Measurements from ENCODE around the gene TBL1XR1. TPM values are rescaled to one million over a fixed set of nuclear protein-coding genes. Genes with fewer than 3 reads are reported as not detected.

The TBL1XR1 gene
- total RNA-seq, 4 donors from 2014 or later = 51.6 to 91.1 (median 66.0) TPM

GRCh38 chr3:177057768-177058167, 139.5 kb downstream of the TBL1XR1 start:
- no peak for DNase-seq (ENCODE audit: low spot score in 2 of 2)
- TF ChIP-seq POLR2A (IDR thresholded peaks at IDR 0.05) (no peak), CTCF (IDR thresholded peaks at IDR 0.05) (no peak)
- H3K4me3 ChIP-seq (ENCODE audit: low read depth, poor library complexity, severe bottlenecking) = no peak overlapping the region
- WGBS, 2 donors = 82 to 83% methylated on average over 4 of the region's 4 CpGs
- intact Hi-C loops (cut with DNase I; ENCODE audit: low total_unique reads) = loop anchor here (10.0 kb wide), 1 partner anchor 137 kb away; the partner anchor contains the start of gene TBL1XR1

GRCh38 chr3:177056927-177057326, 140.4 kb downstream of the TBL1XR1 start:
- H3K4me3 ChIP-seq (ENCODE audit: low read depth, poor library complexity, severe bottlenecking) = no peak overlapping the region
- intact Hi-C loops (cut with DNase I; ENCODE audit: low total_unique reads) = loop anchor here (10.0 kb wide), 1 partner anchor 138 kb away; the partner anchor contains the start of gene TBL1XR1
- DNase-seq (ENCODE audit: low spot score in 2 of 2) = no peak
- 79 to 91% methylated on average over 3 of the region's 3 CpGs for WGBS, 2 donors
- no peak for TF ChIP-seq POLR2A (IDR thresholded peaks at IDR 0.05)
- TF ChIP-seq CTCF (IDR thresholded peaks at IDR 0.05) = no peak

- WGBS, 2 donors = 33% methylated on average over 1 of the region's 1 CpG
- no peak overlapping the region for H3K4me3 ChIP-seq (ENCODE audit: low read depth, poor library complexity, severe bottlenecking)
- DNase-seq (ENCODE audit: low spot score in 2 of 2) = no peak
- intact Hi-C loops (cut with DNase I; ENCODE audit: low total_unique reads) = loop anchor here (10.0 kb wide), 1 partner anchor 139 kb away; the partner anchor contains the start of gene TBL1XR1
- TF ChIP-seq POLR2A (IDR thresholded peaks at IDR 0.05) (no peak), CTCF (IDR thresholded peaks at IDR 0.05) (no peak)
Measured at GRCh38 chr3:177055605-177056571, 141.4 kb downstream of the TBL1XR1 start.

- intact Hi-C loops (cut with DNase I; ENCODE audit: low total_unique reads) = loop anchor here (10.0 kb wide), 1 partner anchor 142 kb away; the partner anchor contains the start of gene TBL1XR1
- no peak for TF ChIP-seq POLR2A (IDR thresholded peaks at IDR 0.05)
- no peak for TF ChIP-seq CTCF (IDR thresholded peaks at IDR 0.05)
Measured at GRCh38 chr3:177053107-177053506, 144.2 kb downstream of the TBL1XR1 start.

GRCh38 chr3:177051411-177051810, 145.9 kb downstream of the TBL1XR1 start:
- intact Hi-C loops (cut with DNase I; ENCODE audit: low total_unique reads) = loop anchor here (10.0 kb wide), 1 partner anchor 143 kb away; the partner anchor contains the start of gene TBL1XR1
- WGBS, 2 donors = 74 to 75% methylated on average over 4 of the region's 4 CpGs
- H3K4me3 ChIP-seq (ENCODE audit: low read depth, poor library complexity, severe bottlenecking) = no peak overlapping the region
- no peak for DNase-seq (ENCODE audit: low spot score in 2 of 2)
- TF ChIP-seq POLR2A (IDR thresholded peaks at IDR 0.05) (no peak), CTCF (IDR thresholded peaks at IDR 0.05) (no peak)

More at GRCh38 chr3:177053107-177053506, 144.2 kb downstream of the TBL1XR1 start:
- H3K4me3 ChIP-seq (ENCODE audit: low read depth, poor library complexity, severe bottlenecking) = no peak overlapping the region
- 76 to 83% methylated on average over 2 of the region's 2 CpGs for WGBS, 2 donors
- no peak for DNase-seq (ENCODE audit: low spot score in 2 of 2)
